Raji (cell line): Measurements from ENCODE around the gene PPP2R2B.

Source experiments
- POLR2A ChIP-seq: IDR thresholded peaks from 2 replicates; pipeline ENCODE4 v1.6.1; 2011; ENCODE audit warnings: low read depth, low read length, control low read depth; ENCODE audit not compliant: insufficient read depth

The PPP2R2B gene

GRCh38 chr5:146820987-146821386 is 57.6 kb downstream of the PPP2R2B start:
- no peak for TF ChIP-seq POLR2A

GRCh38 chr5:146818822-146819221 is 59.7 kb downstream of the PPP2R2B start:
- no peak for TF ChIP-seq POLR2A

- no peak for TF ChIP-seq POLR2A
Observed at GRCh38 chr5:146817973-146818372, 60.6 kb downstream of the PPP2R2B start.

GRCh38 chr5:146816775-146817387 is 61.7 kb downstream of the PPP2R2B start:
- TF ChIP-seq POLR2A, result no peak

GRCh38 chr5:146815411-146815810 is 63.1 kb downstream of the PPP2R2B start:
- no peak for TF ChIP-seq POLR2A

GRCh38 chr5:146813346-146814157 is 65.0 kb downstream of the PPP2R2B start:
- TF ChIP-seq POLR2A, result no peak

GRCh38 chr5:146805081-146805480 is 73.5 kb downstream of the PPP2R2B start:
- TF ChIP-seq POLR2A, result no peak

- no peak for TF ChIP-seq POLR2A
Observed at GRCh38 chr5:146802945-146803522, 75.5 kb downstream of the PPP2R2B start.

- TF ChIP-seq POLR2A, result no peak
Observed at GRCh38 chr5:146799671-146800070, 78.9 kb downstream of the PPP2R2B start.

GRCh38 chr5:146799231-146799630 is 79.3 kb downstream of the PPP2R2B start:
- no peak for TF ChIP-seq POLR2A

- no peak for TF ChIP-seq POLR2A
Observed at GRCh38 chr5:146797658-146798057, 80.9 kb downstream of the PPP2R2B start.

- no peak for TF ChIP-seq POLR2A
Observed at GRCh38 chr5:146796911-146797310, 81.6 kb downstream of the PPP2R2B start.

GRCh38 chr5:146796144-146796543 is 82.4 kb downstream of the PPP2R2B start:
- TF ChIP-seq POLR2A, result no peak

- no peak for TF ChIP-seq POLR2A
Observed at GRCh38 chr5:146794326-146795029, 84.1 kb downstream of the PPP2R2B start.

GRCh38 chr5:146793709-146794108 is 84.8 kb downstream of the PPP2R2B start:
- no peak for TF ChIP-seq POLR2A
